Ovary (tissue), 3 donors: ENCODE measurements around the gene LRMDA.

ENCODE experiments used
- POLR2A ChIP-seq: fragments of 450-650 bp; IDR thresholded peaks from one replicate; pipeline ENCODE4 v1.6.1; 2017; ENCODE audit warnings: antibody characterized with exemption, mild to moderate bottlenecking, moderate library complexity
- TF ChIP-seq, protein P1 (sequence below), 3 donors: fragments of 450-650 bp in 2 of 3; fragments of 200-600 bp in 1 of 3; IDR thresholded peaks; one replicate each; pipeline versions ENCODE4 v1.5.1 to v1.8.0; 2016 to 2022; ENCODE audit warnings: antibody characterized with exemption in 3 of 3, mild to moderate bottlenecking in 1 of 3
- donor health status: DM: no; HTN: no; CAD: no.

DNA sequence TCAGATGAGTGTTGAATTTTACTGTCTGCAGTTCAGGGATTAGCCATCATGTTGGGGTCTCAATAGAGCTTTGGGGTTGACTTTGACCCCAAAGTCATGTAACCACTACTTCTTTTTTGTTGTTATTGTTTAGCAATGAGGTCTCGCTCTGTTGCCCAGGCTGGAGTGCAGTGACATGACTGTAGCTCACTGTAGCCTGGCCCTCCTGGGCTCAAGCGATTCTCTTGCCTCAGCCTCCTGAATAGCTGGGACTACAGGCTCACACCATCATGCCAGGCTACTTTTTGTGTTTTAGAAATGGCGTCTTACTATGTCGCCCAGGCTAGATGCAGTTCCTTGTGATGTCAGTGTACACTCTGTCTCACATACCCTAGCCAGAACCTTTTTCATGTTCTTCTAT is 598.4 kb downstream of the LRMDA start:
- TF ChIP-seq POLR2A, result no peak
- TF ChIP-seq, protein P1, sequence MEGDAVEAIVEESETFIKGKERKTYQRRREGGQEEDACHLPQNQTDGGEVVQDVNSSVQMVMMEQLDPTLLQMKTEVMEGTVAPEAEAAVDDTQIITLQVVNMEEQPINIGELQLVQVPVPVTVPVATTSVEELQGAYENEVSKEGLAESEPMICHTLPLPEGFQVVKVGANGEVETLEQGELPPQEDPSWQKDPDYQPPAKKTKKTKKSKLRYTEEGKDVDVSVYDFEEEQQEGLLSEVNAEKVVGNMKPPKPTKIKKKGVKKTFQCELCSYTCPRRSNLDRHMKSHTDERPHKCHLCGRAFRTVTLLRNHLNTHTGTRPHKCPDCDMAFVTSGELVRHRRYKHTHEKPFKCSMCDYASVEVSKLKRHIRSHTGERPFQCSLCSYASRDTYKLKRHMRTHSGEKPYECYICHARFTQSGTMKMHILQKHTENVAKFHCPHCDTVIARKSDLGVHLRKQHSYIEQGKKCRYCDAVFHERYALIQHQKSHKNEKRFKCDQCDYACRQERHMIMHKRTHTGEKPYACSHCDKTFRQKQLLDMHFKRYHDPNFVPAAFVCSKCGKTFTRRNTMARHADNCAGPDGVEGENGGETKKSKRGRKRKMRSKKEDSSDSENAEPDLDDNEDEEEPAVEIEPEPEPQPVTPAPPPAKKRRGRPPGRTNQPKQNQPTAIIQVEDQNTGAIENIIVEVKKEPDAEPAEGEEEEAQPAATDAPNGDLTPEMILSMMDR (IDR thresholded peaks at IDR 0.05), result no peak
